Measurements from ENCODE around the gene NTF3.

DNA sequence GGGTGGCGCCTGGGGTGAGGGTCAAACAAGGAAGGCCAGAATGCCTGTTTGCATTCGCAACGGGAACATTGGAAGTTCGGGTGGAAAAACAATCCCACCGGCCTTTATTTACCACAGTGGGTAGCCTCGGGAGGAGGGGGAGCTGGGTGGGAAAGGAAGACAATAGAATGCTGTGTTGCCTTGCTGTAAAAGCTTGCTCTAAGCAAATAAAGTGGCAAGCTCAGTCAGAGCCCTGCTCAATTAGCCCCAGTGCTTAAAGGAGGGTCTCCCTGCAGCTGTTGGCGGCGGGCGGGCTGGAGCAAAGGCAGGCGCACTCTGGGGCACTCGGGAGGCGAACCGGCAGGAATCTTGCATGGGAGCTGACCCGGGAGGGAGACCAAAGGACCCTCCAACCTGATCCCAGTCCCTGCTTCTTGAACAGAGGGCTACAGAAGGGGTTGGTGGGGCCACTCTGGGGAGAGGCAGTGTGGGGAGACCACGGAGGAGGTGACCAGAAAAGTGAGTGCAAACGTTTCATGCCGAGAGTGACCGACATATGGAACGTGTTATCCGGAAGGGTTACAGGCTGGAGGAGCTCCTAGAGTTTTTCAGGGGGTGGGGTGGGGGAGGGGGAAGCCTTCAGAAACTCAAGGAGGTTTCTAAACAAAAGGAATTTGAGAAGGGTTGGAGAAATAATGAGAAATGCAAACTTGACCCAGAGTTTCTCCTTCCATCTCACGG lies 48.5 kb downstream of the NTF3 start:
- TF ChIP-seq REST (IDR thresholded peaks at IDR 0.05; ENCODE audit: insufficient read depth in 1 of 2, low read depth in 2 of 2, low read length in 2 of 2) (no peak), POLR2AphosphoS5 (IDR thresholded peaks at IDR 0.05; ENCODE audit: low read depth, low read length) (no peak), TAF1 (IDR thresholded peaks at IDR 0.05; ENCODE audit: borderline replicate concordance, insufficient read depth, low read length) (no peak), SIN3A (IDR thresholded peaks at IDR 0.05; ENCODE audit: borderline replicate concordance, insufficient read depth, low read length) (no peak), FOXP2 (optimal IDR thresholded peaks at IDR 0.05; ENCODE audit: borderline replicate concordance, extremely low read depth, extremely low read length, insufficient read depth) (no peak)

All from PFSK-1 (cell line).